IMR-90 (cell line): ENCODE results near the gene CEP170B. TPM values are rescaled to one million over a fixed set of nuclear protein-coding genes. Genes with fewer than 3 reads are reported as not detected.

ENCODE experiments used
- ATAC-seq: fragments of 200-7000 bp; cut with Tn5 transposase; 2 replicates; pipeline ENCODE4 v1.9.1; 2020; ENCODE audit warnings: low read depth, mild to moderate bottlenecking, moderate library complexity
- BruUV-seq: library from RNA; stranded (reverse); fragments of 400-500 nt; replicated peaks from 2 replicates; lab custom pipeline; 2021; lab: Mats Ljungman, UMichigan
- CTCF ChIA-PET: fragments of 300-600 bp; formaldehyde crosslinking; extraction: SDS; loops from one replicate; lab custom pipeline; 2021; ENCODE audit warnings: antibody characterized with exemption; lab: Yijun Ruan, JAX
- POLR2A ChIA-PET: fragments of 300-600 bp; sonication (Branson Sonifier 250); formaldehyde crosslinking; loops from one replicate; lab custom pipeline; 2022; ENCODE audit warnings: antibody characterized with exemption; ENCODE audit not compliant: unreplicated experiment; lab: Charles Lee
- DNase-seq: peaks from one replicate; pipeline ENCODE4 v3.0.0; 2013
- H2AFZ ChIP-seq: replicated peaks from 2 replicates; pipeline ENCODE3; 2013; ENCODE audit warnings: low read length, mild to moderate bottlenecking; ENCODE audit not compliant: poor library complexity
- H2AK5ac ChIP-seq: 2 replicates; pipeline ENCODE4 v1.6.1; 2013; ENCODE audit warnings: low read depth, low read length, inconsistent platforms
- H2AK9ac ChIP-seq: replicated peaks from 2 replicates; pipeline ENCODE3; 2013; ENCODE audit warnings: mild to moderate bottlenecking, low read depth, low read length, moderate library complexity; ENCODE audit not compliant: poor library complexity
- H2BK120ac ChIP-seq: 2 replicates; pipeline ENCODE4 v1.6.1; 2013; ENCODE audit warnings: low read depth, low read length, inconsistent platforms
- H2BK15ac ChIP-seq: 3 replicates; pipeline ENCODE4 v1.6.1; 2013; ENCODE audit warnings: low read depth, low read length, inconsistent platforms
- H2BK20ac ChIP-seq: 2 replicates; pipeline ENCODE4 v1.6.1; 2013; ENCODE audit warnings: low read depth, mild to moderate bottlenecking, inconsistent platforms, low read length, moderate library complexity
- H2BK5ac ChIP-seq: 2 replicates; pipeline ENCODE4 v1.6.1; 2013; ENCODE audit warnings: mild to moderate bottlenecking, low read depth, low read length, inconsistent platforms; ENCODE audit not compliant: poor library complexity, severe bottlenecking
- H3K14ac ChIP-seq: replicated peaks from 2 replicates; pipeline ENCODE4 v1.6.1; 2013; ENCODE audit warnings: low read depth, low read length, inconsistent platforms
- H3K18ac ChIP-seq: 2 replicates; pipeline ENCODE4 v1.6.1; 2013; ENCODE audit warnings: low read depth, low read length, control low read depth
- H3K23ac ChIP-seq: 2 replicates; pipeline ENCODE4 v1.6.1; 2013; ENCODE audit warnings: low read depth, low read length, inconsistent platforms
- H3K27ac ChIP-seq: 2 replicates; pipeline ENCODE4 v1.5.1; 2013; ENCODE audit warnings: mild to moderate bottlenecking, control low read depth, low read length; ENCODE audit not compliant: insufficient read depth
- H3K27me3 ChIP-seq: 2 replicates; pipeline ENCODE4 v1.6.1; 2013; ENCODE audit warnings: low read length; ENCODE audit not compliant: control insufficient read depth, insufficient read depth
- H3K36me3 ChIP-seq: 2 replicates; pipeline ENCODE4 v1.6.1; 2013; ENCODE audit warnings: low read length, mixed read lengths; ENCODE audit not compliant: control insufficient read depth, insufficient read depth
- H3K4ac ChIP-seq: 2 replicates; pipeline ENCODE4 v1.6.1; 2013; ENCODE audit warnings: low read depth, low read length, inconsistent platforms
- H3K4me1 ChIP-seq: 2 replicates; pipeline ENCODE4 v1.6.1; 2013; ENCODE audit warnings: low read length, mixed read lengths; ENCODE audit not compliant: control insufficient read depth, insufficient read depth
- H3K4me2 ChIP-seq: 2 replicates; pipeline ENCODE4 v1.6.1; 2013; ENCODE audit warnings: low read depth, mild to moderate bottlenecking, control low read depth, low read length, moderate library complexity
- H3K4me3 ChIP-seq: 2 replicates; pipeline ENCODE4 v1.5.1; 2013; ENCODE audit warnings: low read depth, mild to moderate bottlenecking, control low read depth, low read length, moderate library complexity; ENCODE audit not compliant: insufficient read depth
- H3K56ac ChIP-seq: 2 replicates; pipeline ENCODE4 v1.6.1; 2013; ENCODE audit warnings: low read length, inconsistent platforms; ENCODE audit not compliant: insufficient read depth; ENCODE audit errors: extremely low read depth
- H3K79me1 ChIP-seq, 2 experiments: 2 replicates each; pipeline ENCODE4 v1.6.1; 2013; ENCODE audit warnings: low read length in 2 of 2, inconsistent platforms in 1 of 2, low read depth in 1 of 2
- H3K9ac ChIP-seq: 2 replicates; pipeline ENCODE4 v1.6.1; 2013; ENCODE audit warnings: low read depth, low read length, control low read depth
- H3K9me1 ChIP-seq: 2 replicates; pipeline ENCODE4 v1.6.1; 2013; ENCODE audit warnings: low read length, inconsistent platforms; ENCODE audit not compliant: insufficient read depth
- H3K9me3 ChIP-seq: 2 replicates; pipeline ENCODE4 v1.6.1; 2013; ENCODE audit warnings: low read length; ENCODE audit not compliant: control insufficient read depth, insufficient read depth
- H4K20me1 ChIP-seq: 2 replicates; pipeline ENCODE4 v1.6.1; 2013; ENCODE audit warnings: low read length, inconsistent platforms; ENCODE audit not compliant: insufficient read depth
- H4K5ac ChIP-seq: 2 replicates; pipeline ENCODE4 v1.6.1; 2013; ENCODE audit warnings: mild to moderate bottlenecking, low read depth, low read length, control low read depth
- H4K8ac ChIP-seq, 2 experiments: 2 replicates each; pipeline ENCODE4 v1.6.1; 2013; ENCODE audit warnings: low read depth in 2 of 2, low read length in 2 of 2, control low read depth in 1 of 2, inconsistent platforms in 1 of 2
- H4K91ac ChIP-seq: 2 replicates; pipeline ENCODE4 v1.6.1; 2013; ENCODE audit warnings: low read depth, low read length, inconsistent platforms; ENCODE audit not compliant: insufficient read depth
- BHLHE40 ChIP-seq: fragments of 150-350 bp; IDR thresholded peaks from 2 replicates; pipeline ENCODE4 v1.6.1; 2016; ENCODE audit warnings: mild to moderate bottlenecking, low read depth, low read length
- CEBPB ChIP-seq: IDR thresholded peaks from 2 replicates; pipeline ENCODE4 v1.6.1; 2012; ENCODE audit warnings: low read depth, low read length, improper control_type of control experiment
- CHD1 ChIP-seq: IDR thresholded peaks from 2 replicates; pipeline ENCODE4 v1.6.1; 2012; ENCODE audit warnings: low read depth, low read length, improper control_type of control experiment
- FOS ChIP-seq: fragments of 150-350 bp; IDR thresholded peaks from 2 replicates; pipeline ENCODE4 v1.6.1; 2016; ENCODE audit warnings: low read depth, low read length
- MAZ ChIP-seq: IDR thresholded peaks from 2 replicates; pipeline ENCODE4 v1.6.1; 2012; ENCODE audit warnings: low read depth, mild to moderate bottlenecking, low read length, improper control_type of control experiment, moderate library complexity, borderline replicate concordance
- MXI1 ChIP-seq: IDR thresholded peaks from 2 replicates; pipeline ENCODE4 v1.6.1; 2012; ENCODE audit warnings: low read depth, mild to moderate bottlenecking, low read length, moderate library complexity, borderline replicate concordance
- POLR2A ChIP-seq: IDR thresholded peaks from 2 replicates; pipeline ENCODE4 v1.6.1; 2012; ENCODE audit warnings: mild to moderate bottlenecking, low read depth, low read length
- RAD21 ChIP-seq: IDR thresholded peaks from 2 replicates; pipeline ENCODE4 v1.6.1; 2012; ENCODE audit warnings: low read length, improper control_type of control experiment
- RCOR1 ChIP-seq: IDR thresholded peaks from 2 replicates; pipeline ENCODE4 v1.6.1; 2012; ENCODE audit warnings: mild to moderate bottlenecking, low read length, improper control_type of control experiment; ENCODE audit not compliant: insufficient replicate concordance
- RFX5 ChIP-seq: IDR thresholded peaks from 2 replicates; pipeline ENCODE4 v1.8.0; 2012; ENCODE audit warnings: low read depth, mild to moderate bottlenecking, low read length, moderate library complexity
- SMC3 ChIP-seq: fragments of 150-350 bp; IDR thresholded peaks from 2 replicates; pipeline ENCODE4 v1.6.1; 2016; ENCODE audit warnings: low read depth, mild to moderate bottlenecking, antibody characterized with exemption, low read length, moderate library complexity
- WGBS, 2 experiments: methylation state at CpG; one replicate each; pipeline versions ENCODE4 v1.1.5 to v1.1.7; 2013; ENCODE audit warnings: missing lambda C conversion rate in 2 of 2; ENCODE audit not compliant: insufficient read length in 1 of 2; ENCODE audit errors: extremely low coverage in 2 of 2; 5-methylcytosine and 5-hydroxymethylcytosine counted together
- dilution Hi-C: fragments of 300-500 bp; cut with HindIII; formaldehyde crosslinking; loops from one replicate; pipeline ENCODE4 v1.14.3; 2018; ENCODE audit warnings: low sequenced_read_pairs; ENCODE audit not compliant: unreplicated experiment
- in situ Hi-C: fragments of 300-500 bp; cut with MboI; formaldehyde crosslinking; loops from 3 replicates; pipeline ENCODE4 v1.14.3; 2019; ENCODE audit warnings: low sequenced_read_pairs, inconsistent platforms, mixed read lengths
- intact Hi-C: fragments of 100-400 bp; cut with micrococcal nuclease; formaldehyde crosslinking; loops from 2 replicates; pipeline ENCODE4 v1.10.0; 2022
- polyA plus RNA-seq, 3 experiments: library from polyadenylated mRNA; depleted of rRNA; stranded (reverse); fragments of >200 nt; gene quantifications; 2 replicates each; pipeline ENCODE4 v1.2.3, GENCODE V29; 2012; ENCODE audit warnings: low replicate concordance in 1 of 3
- total RNA-seq: library from RNA; depleted of rRNA; stranded (reverse); fragments of >200 nt; gene quantifications from 2 replicates; pipeline ENCODE4 v1.2.3, GENCODE V29; 2012
- TF ChIP-seq, protein P1 (sequence below): conservative IDR thresholded peaks from 2 replicates; pipeline ENCODE4 v1.5.1; 2012; ENCODE audit warnings: mild to moderate bottlenecking, low read depth, low read length, improper control_type of control experiment
- TF ChIP-seq, protein P2 (sequence below): fragments of 150-350 bp; IDR thresholded peaks from 2 replicates; pipeline ENCODE4 v1.6.1; 2016; ENCODE audit warnings: low read depth, mild to moderate bottlenecking, low read length, moderate library complexity, borderline replicate concordance
- TF ChIP-seq, protein P3 (sequence below): fragments of 150-350 bp; IDR thresholded peaks from 2 replicates; pipeline ENCODE4 v1.6.1; 2017; ENCODE audit warnings: mild to moderate bottlenecking, antibody characterized with exemption, low read length, low read depth

Gene CEP170B
- total and polyA plus RNA-seq, 2 of the 4 experiments (the other 2 are of a cell fraction) = 3.6 to 13.1 TPM

DNA sequence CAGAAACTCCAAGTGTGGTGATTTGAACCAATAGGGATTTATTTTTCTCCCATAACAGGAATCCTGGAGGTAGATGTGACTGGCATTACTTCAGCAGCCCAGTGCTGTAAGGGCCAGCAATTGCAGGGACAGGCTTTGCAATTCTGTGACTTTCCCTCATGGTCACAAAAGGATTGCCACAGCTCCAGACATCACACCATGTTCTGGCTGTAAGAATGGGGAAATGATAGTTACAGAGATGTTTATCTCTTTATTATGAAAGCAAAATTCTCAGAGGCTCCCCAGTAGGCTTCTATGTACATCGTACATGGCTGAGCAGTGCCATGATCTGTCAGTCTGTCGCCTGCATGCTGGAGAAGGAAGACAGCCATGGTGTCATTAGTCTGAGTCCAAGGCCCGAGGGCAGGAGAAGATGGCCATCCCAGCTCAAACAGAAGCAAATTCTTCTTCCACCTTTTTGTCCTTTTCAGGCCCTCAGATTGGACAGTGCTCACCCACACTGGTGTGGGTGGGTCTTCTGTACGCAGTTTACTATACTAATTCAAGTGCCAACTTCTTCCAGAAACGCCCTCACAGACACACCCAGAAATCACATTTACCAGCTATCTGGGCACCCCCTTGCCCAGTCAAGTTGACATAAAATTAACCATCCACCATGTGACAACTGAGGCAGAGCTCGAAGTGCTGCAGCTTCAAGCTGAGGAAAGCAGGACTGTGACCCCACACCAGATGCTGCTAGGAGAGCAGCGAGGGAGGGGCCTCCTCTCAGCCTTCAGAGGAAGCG lies 46.9 kb upstream of the CEP170B start:
- Histone ChIP-seq H3K18ac (no peak overlapping the region), H3K27me3 (no peaks in the 10 kb centered on the region), H3K56ac (no peak overlapping the region), H3K4ac (no peak overlapping the region), H3K79me1 (peaks cover 17 to 38% of the 10 kb centered on the region in 2 experiments), H3K36me3 (no peaks in the 10 kb centered on the region), H2BK15ac (no peak overlapping the region), H4K5ac (no peak overlapping the region), H3K23ac (no peak overlapping the region), H3K4me2 (no peak overlapping the region), H2AK5ac (no peak overlapping the region), H2AK9ac (no peak overlapping the region), H2AFZ (no peak overlapping the region), H2BK5ac (no peak overlapping the region), H4K91ac (no peak overlapping the region), H3K4me3 (no peak overlapping the region), H3K9me3 (no peaks in the 10 kb centered on the region), H4K20me1 (no peaks in the 10 kb centered on the region), H3K9ac (no peak overlapping the region), H3K27ac (no peak overlapping the region), H3K9me1 (0 out of 2 replicates have a peak, but pooled peaks cover 3% of the 10 kb centered on the region), H2BK20ac (no peak overlapping the region), H2BK120ac (no peak overlapping the region), H4K8ac (no peak overlapping the region), H3K4me1 (peaks cover 4% of the 10 kb centered on the region), H3K14ac (no peak overlapping the region)
- POLR2A ChIA-PET = no interaction called here
- no TSS peak for BruUV-seq
- intact Hi-C loops = no loop called here
- CTCF ChIA-PET = no interaction called here
- TF ChIP-seq CHD1 = no peak
- no peak for TF ChIP-seq FOS
- TF ChIP-seq, protein P1, sequence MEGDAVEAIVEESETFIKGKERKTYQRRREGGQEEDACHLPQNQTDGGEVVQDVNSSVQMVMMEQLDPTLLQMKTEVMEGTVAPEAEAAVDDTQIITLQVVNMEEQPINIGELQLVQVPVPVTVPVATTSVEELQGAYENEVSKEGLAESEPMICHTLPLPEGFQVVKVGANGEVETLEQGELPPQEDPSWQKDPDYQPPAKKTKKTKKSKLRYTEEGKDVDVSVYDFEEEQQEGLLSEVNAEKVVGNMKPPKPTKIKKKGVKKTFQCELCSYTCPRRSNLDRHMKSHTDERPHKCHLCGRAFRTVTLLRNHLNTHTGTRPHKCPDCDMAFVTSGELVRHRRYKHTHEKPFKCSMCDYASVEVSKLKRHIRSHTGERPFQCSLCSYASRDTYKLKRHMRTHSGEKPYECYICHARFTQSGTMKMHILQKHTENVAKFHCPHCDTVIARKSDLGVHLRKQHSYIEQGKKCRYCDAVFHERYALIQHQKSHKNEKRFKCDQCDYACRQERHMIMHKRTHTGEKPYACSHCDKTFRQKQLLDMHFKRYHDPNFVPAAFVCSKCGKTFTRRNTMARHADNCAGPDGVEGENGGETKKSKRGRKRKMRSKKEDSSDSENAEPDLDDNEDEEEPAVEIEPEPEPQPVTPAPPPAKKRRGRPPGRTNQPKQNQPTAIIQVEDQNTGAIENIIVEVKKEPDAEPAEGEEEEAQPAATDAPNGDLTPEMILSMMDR = no peak
- no peak for TF ChIP-seq CEBPB
- no peak for TF ChIP-seq BHLHE40
- no peak for TF ChIP-seq MXI1
- TF ChIP-seq RFX5 = no peak
- TF ChIP-seq MAZ = no peak
- TF ChIP-seq, protein P2, sequence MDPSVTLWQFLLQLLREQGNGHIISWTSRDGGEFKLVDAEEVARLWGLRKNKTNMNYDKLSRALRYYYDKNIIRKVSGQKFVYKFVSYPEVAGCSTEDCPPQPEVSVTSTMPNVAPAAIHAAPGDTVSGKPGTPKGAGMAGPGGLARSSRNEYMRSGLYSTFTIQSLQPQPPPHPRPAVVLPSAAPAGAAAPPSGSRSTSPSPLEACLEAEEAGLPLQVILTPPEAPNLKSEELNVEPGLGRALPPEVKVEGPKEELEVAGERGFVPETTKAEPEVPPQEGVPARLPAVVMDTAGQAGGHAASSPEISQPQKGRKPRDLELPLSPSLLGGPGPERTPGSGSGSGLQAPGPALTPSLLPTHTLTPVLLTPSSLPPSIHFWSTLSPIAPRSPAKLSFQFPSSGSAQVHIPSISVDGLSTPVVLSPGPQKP = no peak
- TF ChIP-seq RAD21 = no peak
- TF ChIP-seq, protein P3, sequence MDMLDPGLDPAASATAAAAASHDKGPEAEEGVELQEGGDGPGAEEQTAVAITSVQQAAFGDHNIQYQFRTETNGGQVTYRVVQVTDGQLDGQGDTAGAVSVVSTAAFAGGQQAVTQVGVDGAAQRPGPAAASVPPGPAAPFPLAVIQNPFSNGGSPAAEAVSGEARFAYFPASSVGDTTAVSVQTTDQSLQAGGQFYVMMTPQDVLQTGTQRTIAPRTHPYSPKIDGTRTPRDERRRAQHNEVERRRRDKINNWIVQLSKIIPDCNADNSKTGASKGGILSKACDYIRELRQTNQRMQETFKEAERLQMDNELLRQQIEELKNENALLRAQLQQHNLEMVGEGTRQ = no peak
- no peak for TF ChIP-seq SMC3
- no peak for TF ChIP-seq RCOR1
- no peak for TF ChIP-seq POLR2A
- WGBS, 2 experiments = 92% methylated on average over 4 of the region's 8 CpGs; no CpG with 5 or more reads in 1 of the 2 experiments
- DNase-seq (no peak), ATAC-seq (no peak)
- in situ Hi-C loops = no loop called here
- dilution Hi-C loops = no loop called here
